Ramos (cell line): ENCODE measurements around the gene ABCC6.
"Not testable (repeated sequence)": the region's sequence is repeated elsewhere in the genome, so short reads cannot be mapped to it uniquely, and the experiment has no call there.

Experiments used
- in situ Hi-C: fragments of 300-500 bp; cut with MboI; formaldehyde crosslinking; loops from one replicate; pipeline ENCODE4 v1.14.3; 2022; ENCODE audit warnings: low sequenced_read_pairs; ENCODE audit not compliant: unreplicated experiment

The ABCC6 gene

GRCh38 chr16:16191493-16192167 lies 31.7 kb downstream of the ABCC6 start:
- in situ Hi-C loops, result loop anchor here (10.0 kb wide), 2 partner anchors 47 to 437 kb away; no protein-coding TSS in a partner anchor

- in situ Hi-C loops, result loop anchor here (10.0 kb wide), 2 partner anchors 46 to 436 kb away; no protein-coding TSS in a partner anchor
These were observed 32.3 kb downstream of the ABCC6 start for GRCh38 chr16:16190966-16191365.

GRCh38 chr16:16190546-16190945 lies 32.7 kb downstream of the ABCC6 start:
- in situ Hi-C loops, result loop anchor here (10.0 kb wide), 2 partner anchors 46 to 436 kb away; no protein-coding TSS in a partner anchor

GRCh38 chr16:16189842-16190241 lies 33.5 kb downstream of the ABCC6 start:
- in situ Hi-C loops, result loop anchor here (10.0 kb wide), 2 partner anchors 45 to 435 kb away; no protein-coding TSS in a partner anchor

- in situ Hi-C loops, result no loop called here
These were observed 34.5 kb downstream of the ABCC6 start for GRCh38 chr16:16188827-16189226.

GRCh38 chr16:16186820-16187219 lies 36.5 kb downstream of the ABCC6 start:
- in situ Hi-C loops, result no loop called here

- in situ Hi-C loops, result no loop called here
These were observed 38.2 kb downstream of the ABCC6 start for GRCh38 chr16:16185095-16185494.

GRCh38 chr16:16184594-16184993 lies 38.7 kb downstream of the ABCC6 start:
- in situ Hi-C loops, result no loop called here

- in situ Hi-C loops, result no loop called here
These were observed 39.7 kb downstream of the ABCC6 start for GRCh38 chr16:16183562-16183961.

GRCh38 chr16:16182918-16183317 lies 40.4 kb downstream of the ABCC6 start:
- in situ Hi-C loops, result no loop called here

GRCh38 chr16:16181748-16182147 lies 41.5 kb downstream of the ABCC6 start:
- in situ Hi-C loops, result not testable (repeated sequence)

- in situ Hi-C loops, result no loop called here
These were observed 44.7 kb downstream of the ABCC6 start for GRCh38 chr16:16178455-16179162.

- in situ Hi-C loops, result no loop called here
These were observed 47.0 kb downstream of the ABCC6 start for GRCh38 chr16:16176328-16176727.

GRCh38 chr16:16175296-16175695 lies 48.0 kb downstream of the ABCC6 start:
- in situ Hi-C loops, result no loop called here

GRCh38 chr16:16172991-16173390 lies 50.3 kb downstream of the ABCC6 start:
- in situ Hi-C loops, result no loop called here

GRCh38 chr16:16171332-16171919 lies 51.9 kb downstream of the ABCC6 start:
- in situ Hi-C loops, result no loop called here

- in situ Hi-C loops, result no loop called here
These were observed 53.7 kb downstream of the ABCC6 start for GRCh38 chr16:16169615-16170014.

- in situ Hi-C loops, result no loop called here
These were observed 54.9 kb downstream of the ABCC6 start for GRCh38 chr16:16168431-16168830.

GRCh38 chr16:16167927-16168326 lies 55.4 kb downstream of the ABCC6 start:
- in situ Hi-C loops, result no loop called here

GRCh38 chr16:16166949-16167348 lies 56.3 kb downstream of the ABCC6 start:
- in situ Hi-C loops, result no loop called here

GRCh38 chr16:16166085-16166484 lies 57.2 kb downstream of the ABCC6 start:
- in situ Hi-C loops, result no loop called here
